Breast epithelium (tissue), 3 donors: ENCODE results near the gene DDX6.

Source experiments
- POLR2A ChIP-seq: fragments of 450-650 bp; IDR thresholded peaks from one replicate; pipeline ENCODE4 v1.6.1; 2016; ENCODE audit warnings: antibody characterized with exemption, mild to moderate bottlenecking, moderate library complexity
- POLR2AphosphoS5 ChIP-seq, 3 donors: sonication (generic); formaldehyde crosslinking; IDR thresholded peaks; one replicate each; pipeline ENCODE4 v1.6.1; 2017; ENCODE audit warnings: antibody characterized with exemption in 3 of 3
- TF ChIP-seq, protein P1 (sequence below), 3 donors: fragments of 450-650 bp; IDR thresholded peaks; one replicate each; pipeline ENCODE4 v1.5.1; 2016 to 2017; ENCODE audit warnings: antibody characterized with exemption in 3 of 3, mild to moderate bottlenecking in 3 of 3, moderate library complexity in 3 of 3

DNA sequence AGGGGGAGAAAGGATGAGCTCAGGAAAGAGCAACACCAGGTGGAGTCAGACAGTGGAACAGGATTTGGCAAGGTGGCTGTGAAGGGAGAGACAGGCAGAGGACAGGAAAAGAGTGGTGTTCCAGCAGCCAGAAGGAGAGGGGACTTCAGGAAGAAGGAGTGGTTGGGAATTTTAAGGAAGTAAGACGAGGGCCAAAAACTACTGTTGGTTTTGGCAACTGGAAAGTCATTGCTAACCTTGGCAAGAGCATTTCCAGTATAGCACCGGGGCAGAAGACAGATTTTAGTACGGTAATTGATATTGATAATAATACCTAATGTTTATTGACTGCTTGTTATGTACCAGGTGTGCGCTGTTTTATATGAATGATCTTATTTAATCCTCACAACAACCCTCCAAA is 15.4 kb upstream of the DDX6 start:
- TF ChIP-seq, protein P1, sequence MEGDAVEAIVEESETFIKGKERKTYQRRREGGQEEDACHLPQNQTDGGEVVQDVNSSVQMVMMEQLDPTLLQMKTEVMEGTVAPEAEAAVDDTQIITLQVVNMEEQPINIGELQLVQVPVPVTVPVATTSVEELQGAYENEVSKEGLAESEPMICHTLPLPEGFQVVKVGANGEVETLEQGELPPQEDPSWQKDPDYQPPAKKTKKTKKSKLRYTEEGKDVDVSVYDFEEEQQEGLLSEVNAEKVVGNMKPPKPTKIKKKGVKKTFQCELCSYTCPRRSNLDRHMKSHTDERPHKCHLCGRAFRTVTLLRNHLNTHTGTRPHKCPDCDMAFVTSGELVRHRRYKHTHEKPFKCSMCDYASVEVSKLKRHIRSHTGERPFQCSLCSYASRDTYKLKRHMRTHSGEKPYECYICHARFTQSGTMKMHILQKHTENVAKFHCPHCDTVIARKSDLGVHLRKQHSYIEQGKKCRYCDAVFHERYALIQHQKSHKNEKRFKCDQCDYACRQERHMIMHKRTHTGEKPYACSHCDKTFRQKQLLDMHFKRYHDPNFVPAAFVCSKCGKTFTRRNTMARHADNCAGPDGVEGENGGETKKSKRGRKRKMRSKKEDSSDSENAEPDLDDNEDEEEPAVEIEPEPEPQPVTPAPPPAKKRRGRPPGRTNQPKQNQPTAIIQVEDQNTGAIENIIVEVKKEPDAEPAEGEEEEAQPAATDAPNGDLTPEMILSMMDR (IDR thresholded peaks at IDR 0.05) = no peak
- TF ChIP-seq POLR2A = no peak
- no peak for TF ChIP-seq POLR2AphosphoS5 (IDR thresholded peaks at IDR 0.05)
